CD4-positive, alpha-beta T cell treated with Interleukin-2 at 100 ng/mL for 4 hours (primary cell): Measurements from ENCODE around the gene ZNF776.
"Not testable (repeated sequence)": the region's sequence is repeated elsewhere in the genome, so short reads cannot be mapped to it uniquely, and the experiment has no call there.

Source experiments
- DNase-seq: peaks from one replicate; pipeline ENCODE4 v3.0.0-alpha.2; 2020; ENCODE audit warnings: low spot score

The ZNF776 gene

GRCh38 chr19:57778336-57778735 is 31.7 kb downstream of the ZNF776 start:
- DNase-seq: no peak

DNA sequence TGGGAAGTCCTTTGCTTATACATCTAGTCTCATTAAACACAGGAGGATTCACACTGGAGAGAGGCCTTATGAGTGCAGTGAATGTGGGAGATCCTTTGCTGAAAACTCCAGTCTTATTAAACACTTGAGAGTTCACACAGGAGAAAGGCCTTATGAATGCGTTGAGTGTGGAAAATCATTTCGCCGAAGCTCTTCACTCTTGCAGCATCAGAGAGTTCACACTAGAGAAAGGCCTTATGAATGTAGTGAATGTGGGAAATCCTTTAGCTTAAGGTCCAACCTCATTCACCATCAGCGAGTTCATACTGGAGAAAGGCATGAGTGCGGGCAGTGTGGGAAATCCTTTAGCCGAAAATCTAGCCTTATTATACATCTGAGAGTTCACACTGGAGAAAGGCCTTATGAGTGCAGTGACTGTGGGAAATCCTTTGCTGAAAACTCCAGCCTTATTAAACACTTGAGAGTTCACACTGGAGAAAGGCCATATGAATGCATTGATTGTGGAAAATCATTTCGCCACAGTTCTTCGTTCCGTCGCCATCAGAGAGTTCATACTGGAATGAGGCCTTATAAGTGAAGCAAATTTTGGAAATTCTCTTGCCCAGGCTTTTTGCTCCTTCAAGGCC is 32.7 kb downstream of the ZNF776 start:
- no peak for DNase-seq

- DNase-seq: no peak
Measured at GRCh38 chr19:57786286-57786685, 39.7 kb downstream of the ZNF776 start.

- DNase-seq: no peak
Measured at GRCh38 chr19:57786906-57787305, 40.3 kb downstream of the ZNF776 start.

GRCh38 chr19:57788114-57788692 is 41.6 kb downstream of the ZNF776 start:
- no peak for DNase-seq

DNA sequence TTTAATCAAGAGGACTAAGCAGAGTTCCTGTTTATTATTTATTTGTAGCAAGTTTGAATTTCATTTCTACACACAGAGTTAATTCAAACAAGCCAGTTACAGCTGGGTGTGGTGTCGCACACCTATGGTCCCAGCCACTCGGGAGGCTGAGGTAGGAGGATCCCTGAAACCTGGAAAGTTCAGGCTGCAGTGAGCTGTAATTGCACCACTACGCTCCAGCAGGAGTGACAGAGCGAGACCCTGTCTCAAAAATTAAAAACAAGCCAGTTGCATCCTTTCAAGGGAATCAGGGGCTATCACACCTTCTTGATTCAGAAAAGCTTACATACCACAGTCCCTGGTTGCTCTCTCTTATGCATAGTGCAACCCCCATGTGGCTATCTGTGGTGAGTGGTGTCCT is 42.7 kb downstream of the ZNF776 start:
- no peak for DNase-seq

- not testable (repeated sequence) for DNase-seq
Measured at GRCh38 chr19:57796580-57796979, 50.0 kb downstream of the ZNF776 start.

GRCh38 chr19:57800696-57801095 is 54.1 kb downstream of the ZNF776 start:
- DNase-seq: no peak

DNA sequence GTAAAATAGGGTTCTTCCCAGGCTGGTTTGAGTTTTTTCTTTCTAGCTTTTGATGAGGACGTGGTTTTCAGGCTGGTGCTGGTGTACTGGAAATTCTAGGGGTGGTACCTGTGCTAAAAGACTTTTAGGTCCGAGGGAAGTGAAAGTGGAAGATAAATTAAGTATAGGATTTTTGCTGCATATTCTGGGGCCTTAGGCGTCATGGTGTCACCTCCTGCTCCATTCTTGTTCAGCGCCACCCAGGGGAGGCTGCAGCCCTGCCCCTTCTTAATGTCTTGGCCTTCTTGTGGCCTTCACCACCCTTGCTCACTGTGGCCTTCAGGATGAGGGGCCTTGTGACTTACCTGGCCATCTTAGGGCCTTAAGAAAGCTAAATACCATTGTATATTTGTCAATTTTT is 55.7 kb downstream of the ZNF776 start:
- no peak for DNase-seq

DNA sequence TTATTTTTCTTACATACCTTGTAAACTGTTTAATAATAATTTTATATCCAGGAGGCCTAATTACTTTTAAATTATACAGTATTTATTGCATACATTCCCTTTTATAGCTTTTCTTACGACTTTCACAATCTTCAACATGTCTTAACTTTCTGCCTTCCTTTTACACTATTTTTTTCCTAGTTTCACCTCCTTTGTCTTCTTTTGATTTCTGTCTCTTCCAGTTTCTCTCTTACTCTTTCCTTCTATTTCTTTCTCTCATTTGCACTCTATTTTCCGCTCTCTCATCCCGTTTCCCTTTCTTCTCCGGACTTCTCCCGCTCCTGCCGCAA is 56.6 kb downstream of the ZNF776 start:
- no peak for DNase-seq

GRCh38 chr19:57803594-57804325 is 57.1 kb downstream of the ZNF776 start:
- DNase-seq: no peak

DNA sequence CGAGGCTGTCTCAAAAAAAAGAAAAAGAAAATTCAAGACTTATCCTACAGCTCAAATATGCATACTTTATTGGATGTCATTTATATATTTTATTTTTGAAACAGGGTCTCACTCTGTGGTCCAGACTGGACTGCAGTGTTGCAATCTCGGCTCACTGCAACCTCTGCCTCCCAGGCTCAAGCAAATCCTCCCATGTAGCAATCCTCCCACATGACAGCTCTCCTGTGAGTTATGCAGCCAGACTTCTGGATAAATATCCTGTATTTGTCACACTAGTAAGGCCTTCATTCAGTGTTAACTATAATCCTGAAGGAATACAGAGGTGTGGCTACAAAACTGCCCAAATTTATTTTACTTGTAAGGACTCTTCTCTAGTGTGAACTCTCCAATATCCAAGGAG is 60.9 kb downstream of the ZNF776 start:
- DNase-seq: no peak
